Fibroblast of lung (primary cell): Measurements from ENCODE around the gene HLA-A. TPM values are rescaled to one million over a fixed set of nuclear protein-coding genes. Genes with fewer than 3 reads are reported as not detected.

Experiments used
- DNase-seq, 2 donors: peaks; one replicate each; pipeline versions ENCODE4 v3.0.0 to v3.0.0-alpha.2; 2010; ENCODE audit warnings: low read depth in 2 of 2
- H2AFZ ChIP-seq: 2 replicates; pipeline ENCODE4 v1.5.1; 2012; ENCODE audit warnings: low read length, control low read depth, inconsistent platforms
- H3K27ac ChIP-seq: 2 replicates; pipeline ENCODE4 v1.5.1; 2011; ENCODE audit warnings: low read length, control low read depth; ENCODE audit not compliant: insufficient read depth
- H3K27me3 ChIP-seq: 2 replicates; pipeline ENCODE4 v1.5.1; 2011; ENCODE audit warnings: mild to moderate bottlenecking, low read length; ENCODE audit not compliant: control insufficient read depth, insufficient read depth
- H3K36me3 ChIP-seq: 2 replicates; pipeline ENCODE4 v1.5.1; 2011; ENCODE audit warnings: low read length; ENCODE audit not compliant: control insufficient read depth, insufficient read depth
- H3K4me1 ChIP-seq: 2 replicates; pipeline ENCODE4 v1.5.1; 2011; ENCODE audit warnings: low read length; ENCODE audit not compliant: control insufficient read depth, insufficient read depth; ENCODE audit errors: extremely low read depth
- H3K4me2 ChIP-seq: 2 replicates; pipeline ENCODE4 v1.5.1; 2011; ENCODE audit warnings: low read length, control low read depth; ENCODE audit not compliant: insufficient read depth; ENCODE audit errors: extremely low read depth
- H3K4me3 ChIP-seq, 4 experiments: fragments of 200-600 bp in 1 of 4; sonication (generic) in 1 of 4; replicated peaks in 1 of 4; 2 replicates each; pipeline ENCODE4 v1.5.1; 2011 to 2016; ENCODE audit warnings: low read length in 4 of 4, low read depth in 3 of 4, mild to moderate bottlenecking in 3 of 4, control low read depth in 2 of 4, inconsistent platforms in 1 of 4, mixed read lengths in 1 of 4; ENCODE audit not compliant: insufficient read depth in 1 of 4; ENCODE audit errors: control extremely low read depth in 1 of 4
- H3K79me2 ChIP-seq: 2 replicates; pipeline ENCODE4 v1.5.1; 2012; ENCODE audit warnings: mild to moderate bottlenecking, low read length, inconsistent platforms; ENCODE audit not compliant: control insufficient read depth, insufficient read depth
- H3K9ac ChIP-seq: 2 replicates; pipeline ENCODE4 v1.5.1; 2011; ENCODE audit warnings: mild to moderate bottlenecking, low read length, control low read depth; ENCODE audit not compliant: insufficient read depth
- H3K9me3 ChIP-seq: 2 replicates; pipeline ENCODE4 v1.5.1; 2012; ENCODE audit warnings: low read depth, low read length; ENCODE audit not compliant: control insufficient read depth, insufficient read depth
- H4K20me1 ChIP-seq: 2 replicates; pipeline ENCODE4 v1.5.1; 2011; ENCODE audit warnings: low read length; ENCODE audit not compliant: control insufficient read depth, insufficient read depth; ENCODE audit errors: extremely low read depth
- EZH2 ChIP-seq: IDR thresholded peaks from 2 replicates; pipeline ENCODE4 v1.5.1; 2012; ENCODE audit warnings: low read length, control low read depth, mild to moderate bottlenecking; ENCODE audit errors: missing control alignments
- polyA plus RNA-seq, 2 donors: library from polyadenylated mRNA; depleted of rRNA in 1 of 2; stranded (reverse) in 1 of 2; unstranded in 1 of 2; fragments of >200 nt; gene quantifications; 2 replicates each; pipeline ENCODE4 v1.2.1, GENCODE V29; 2011 to 2012; ENCODE audit warnings: missing spikeins in 1 of 2
- total RNA-seq: library from RNA; depleted of rRNA; stranded (reverse); fragments of >200 nt; gene quantifications from 2 replicates; pipeline ENCODE4 v1.2.1, GENCODE V29; 2014
- TF ChIP-seq, protein P1 (sequence below), 2 donors: IDR thresholded peaks in 1 of 2; conservative IDR thresholded peaks in 1 of 2; 1 replicate in 1 of 2; 2 replicates in 1 of 2; pipeline ENCODE4 v1.5.1; 2011 to 2012; ENCODE audit warnings: low read length in 2 of 2, control low read depth in 1 of 2, inconsistent platforms in 1 of 2, low read depth in 1 of 2, mild to moderate bottlenecking in 1 of 2

HLA-A gene
- total and polyA plus RNA-seq, 2 donors (not counting 1 experiment from before 2014, with no cell fraction given), result 272 to 666 TPM

DNA sequence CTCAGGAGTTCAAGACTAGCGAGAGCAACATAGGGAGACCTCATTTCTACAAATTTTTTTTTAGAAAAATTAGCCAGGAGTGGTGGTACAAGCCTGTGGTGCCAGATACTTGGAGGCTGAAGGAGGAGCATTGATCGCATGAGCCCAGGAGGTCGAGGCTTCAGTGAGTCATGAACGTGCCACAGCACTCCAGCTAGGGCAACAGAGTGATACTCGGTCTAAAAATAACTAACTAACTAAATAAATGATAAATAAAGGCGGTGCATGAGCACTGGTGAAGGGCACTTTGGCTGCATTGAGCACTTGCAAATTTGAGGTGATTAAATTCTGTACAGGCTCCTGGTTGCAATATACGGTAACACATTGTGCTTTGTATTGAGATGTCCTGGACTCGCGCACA lies 13.5 kb downstream of the HLA-A start:
- H3K79me2 ChIP-seq, result no peaks in the 10 kb centered on the region
- no peak for TF ChIP-seq EZH2
- TF ChIP-seq, protein P1, sequence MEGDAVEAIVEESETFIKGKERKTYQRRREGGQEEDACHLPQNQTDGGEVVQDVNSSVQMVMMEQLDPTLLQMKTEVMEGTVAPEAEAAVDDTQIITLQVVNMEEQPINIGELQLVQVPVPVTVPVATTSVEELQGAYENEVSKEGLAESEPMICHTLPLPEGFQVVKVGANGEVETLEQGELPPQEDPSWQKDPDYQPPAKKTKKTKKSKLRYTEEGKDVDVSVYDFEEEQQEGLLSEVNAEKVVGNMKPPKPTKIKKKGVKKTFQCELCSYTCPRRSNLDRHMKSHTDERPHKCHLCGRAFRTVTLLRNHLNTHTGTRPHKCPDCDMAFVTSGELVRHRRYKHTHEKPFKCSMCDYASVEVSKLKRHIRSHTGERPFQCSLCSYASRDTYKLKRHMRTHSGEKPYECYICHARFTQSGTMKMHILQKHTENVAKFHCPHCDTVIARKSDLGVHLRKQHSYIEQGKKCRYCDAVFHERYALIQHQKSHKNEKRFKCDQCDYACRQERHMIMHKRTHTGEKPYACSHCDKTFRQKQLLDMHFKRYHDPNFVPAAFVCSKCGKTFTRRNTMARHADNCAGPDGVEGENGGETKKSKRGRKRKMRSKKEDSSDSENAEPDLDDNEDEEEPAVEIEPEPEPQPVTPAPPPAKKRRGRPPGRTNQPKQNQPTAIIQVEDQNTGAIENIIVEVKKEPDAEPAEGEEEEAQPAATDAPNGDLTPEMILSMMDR (conservative IDR thresholded peaks at IDR 0.05 in 1 of 2, IDR thresholded peaks at IDR 0.05 in 1 of 2; ENCODE audit: low read depth in 1 of 2, low read length in 2 of 2), result no peak
- no peak overlapping the region for H3K27ac ChIP-seq

DNA sequence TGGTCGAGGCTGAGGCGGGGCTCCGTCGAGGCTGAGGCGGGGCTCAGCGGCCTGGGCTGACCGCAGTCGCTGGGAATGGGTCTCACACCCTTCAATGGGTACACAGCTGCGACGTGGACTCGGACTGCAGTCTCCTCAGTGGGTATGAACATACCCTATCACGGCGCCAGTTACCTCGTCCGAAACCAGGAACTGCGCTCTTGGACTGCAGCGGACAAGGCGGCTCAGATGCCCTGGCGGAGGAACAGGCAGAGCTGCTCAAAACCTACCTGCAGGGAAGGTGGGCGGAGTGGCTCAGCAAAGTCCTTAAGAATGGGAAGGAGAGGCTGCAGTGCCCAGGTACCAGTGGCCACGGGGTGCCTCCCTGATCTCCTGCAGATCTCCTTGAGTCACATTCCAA lies 14.2 kb downstream of the HLA-A start:
- H3K9me3 ChIP-seq, result no peaks in the 10 kb centered on the region
- H3K27me3 ChIP-seq, result no peaks in the 10 kb centered on the region
- H3K4me3 ChIP-seq, result no peak overlapping the region
- TF ChIP-seq, protein P1 (conservative IDR thresholded peaks at IDR 0.05 in 1 of 2, IDR thresholded peaks at IDR 0.05 in 1 of 2; ENCODE audit: low read depth in 1 of 2, low read length in 2 of 2), result no peak
- TF ChIP-seq EZH2, result no peak
- H3K4me2 ChIP-seq, result no peak overlapping the region
- H2AFZ ChIP-seq, result no peak overlapping the region
- H3K9ac ChIP-seq, result no peak overlapping the region
- H3K27ac ChIP-seq, result no peak overlapping the region
- H3K4me1 ChIP-seq, result no peaks in the 10 kb centered on the region
- H4K20me1 ChIP-seq, result no peaks in the 10 kb centered on the region
- H3K79me2 ChIP-seq, result no peaks in the 10 kb centered on the region
- H3K36me3 ChIP-seq, result no peaks in the 10 kb centered on the region
- DNase-seq, result no peak

More for the DNA sequence above, 13.5 kb downstream of the HLA-A start:
- H4K20me1 ChIP-seq, result no peaks in the 10 kb centered on the region
- no peak overlapping the region for H3K4me2 ChIP-seq
- H3K9me3 ChIP-seq, result no peaks in the 10 kb centered on the region
- no peak overlapping the region for H3K4me3 ChIP-seq
- no peak overlapping the region for H3K9ac ChIP-seq
- no peak for DNase-seq
- H3K4me1 ChIP-seq, result no peaks in the 10 kb centered on the region
- H3K27me3 ChIP-seq, result no peaks in the 10 kb centered on the region
- no peaks in the 10 kb centered on the region for H3K36me3 ChIP-seq
- no peak overlapping the region for H2AFZ ChIP-seq

DNA sequence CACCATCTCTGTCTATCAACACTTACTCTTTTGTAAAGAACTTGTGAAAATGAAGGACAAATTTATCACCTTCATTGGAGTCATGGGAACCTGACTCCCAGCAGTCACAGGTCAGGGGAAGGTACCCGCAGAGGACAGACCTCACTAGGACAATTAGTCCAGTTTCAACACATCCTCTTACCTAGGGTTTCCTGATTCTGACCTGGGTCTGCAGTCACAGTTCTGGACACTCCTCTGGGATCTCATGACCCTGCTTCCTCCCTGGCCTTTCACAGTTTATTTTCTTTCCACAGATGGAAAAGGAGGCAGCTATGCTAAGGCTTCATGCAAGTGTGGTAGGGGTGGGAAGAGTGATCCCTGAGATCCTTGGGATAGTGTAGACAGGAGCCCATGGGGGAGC lies 15.7 kb downstream of the HLA-A start:
- no peak overlapping the region for H3K4me2 ChIP-seq
- H3K9ac ChIP-seq, result no peak overlapping the region
- no peak overlapping the region for H3K27ac ChIP-seq
- no peaks in the 10 kb centered on the region for H3K27me3 ChIP-seq
- no peaks in the 10 kb centered on the region for H3K9me3 ChIP-seq
- H3K36me3 ChIP-seq, result no peaks in the 10 kb centered on the region
- no peaks in the 10 kb centered on the region for H3K4me1 ChIP-seq
- no peak overlapping the region for H2AFZ ChIP-seq
- no peak for TF ChIP-seq EZH2
- TF ChIP-seq, protein P1 (conservative IDR thresholded peaks at IDR 0.05 in 1 of 2, IDR thresholded peaks at IDR 0.05 in 1 of 2; ENCODE audit: low read depth in 1 of 2, low read length in 2 of 2), result no peak
- H3K4me3 ChIP-seq, result no peak overlapping the region
- H4K20me1 ChIP-seq, result no peaks in the 10 kb centered on the region
- no peak for DNase-seq
- H3K79me2 ChIP-seq, result no peaks in the 10 kb centered on the region
